Astrocyte (in vitro differentiated cells and primary cell): ENCODE results near the gene FPGS. TPM values are rescaled to one million over a fixed set of nuclear protein-coding genes. Genes with fewer than 3 reads are reported as not detected.
"Not testable (repeated sequence)": the region's sequence is repeated elsewhere in the genome, so short reads cannot be mapped to it uniquely, and the experiment has no call there.

Source experiments
- DNase-seq: peaks from one replicate; pipeline ENCODE4 v3.0.0-alpha.2; 2010; ENCODE audit warnings: low read depth
- FAIRE-seq: peaks from 2 replicates; lab custom pipeline; 2011; peaks lifted over from hg19 to GRCh38; lab: Jason Lieb, UNC
- H2AFZ ChIP-seq: 2 replicates; pipeline ENCODE4 v1.6.0; 2012; ENCODE audit warnings: low read depth, low read length, inconsistent platforms
- H3K27ac ChIP-seq: 2 replicates; pipeline ENCODE4 v1.5.1; 2011; ENCODE audit warnings: low read depth, low read length, inconsistent platforms
- H3K27me3 ChIP-seq: 2 replicates; pipeline ENCODE4 v1.6.0; 2011; ENCODE audit warnings: low read length, inconsistent platforms; ENCODE audit not compliant: insufficient read depth
- H3K36me3 ChIP-seq: 2 replicates; pipeline ENCODE4 v1.5.1; 2011; ENCODE audit warnings: low read length, inconsistent platforms; ENCODE audit not compliant: insufficient read depth
- H3K4me1 ChIP-seq: 2 replicates; pipeline ENCODE4 v1.5.1; 2011; ENCODE audit warnings: low read length, inconsistent platforms; ENCODE audit not compliant: insufficient read depth
- H3K4me2 ChIP-seq: 2 replicates; pipeline ENCODE4 v1.6.0; 2012; ENCODE audit warnings: low read length, inconsistent platforms
- H3K4me3 ChIP-seq: 2 replicates; pipeline ENCODE4 v1.5.1; 2011; ENCODE audit warnings: low read depth, mild to moderate bottlenecking, low read length, inconsistent platforms; ENCODE audit not compliant: insufficient read depth
- H3K79me2 ChIP-seq: 2 replicates; pipeline ENCODE4 v1.6.0; 2012; ENCODE audit warnings: mild to moderate bottlenecking, low read length, inconsistent platforms; ENCODE audit not compliant: insufficient read depth
- H3K9ac ChIP-seq: 2 replicates; pipeline ENCODE4 v1.6.0; 2012; ENCODE audit warnings: mild to moderate bottlenecking, low read length, inconsistent platforms
- H3K9me3 ChIP-seq: 2 replicates; pipeline ENCODE4 v1.5.1; 2012; ENCODE audit warnings: low read depth, mild to moderate bottlenecking, low read length, inconsistent platforms; ENCODE audit not compliant: insufficient read depth
- H4K20me1 ChIP-seq: 2 replicates; pipeline ENCODE4 v1.6.0; 2012; ENCODE audit warnings: low read length, inconsistent platforms; ENCODE audit not compliant: insufficient read depth
- H3K27ac Mint-ChIP-seq: one replicate; pipeline ENCODE4 v1.8.0; 2021; ENCODE audit warnings: mild to moderate bottlenecking, mixed read lengths; ENCODE audit not compliant: unreplicated experiment
- H3K27me3 Mint-ChIP-seq: one replicate; pipeline ENCODE4 v1.8.0; 2021; ENCODE audit warnings: low read depth, mixed read lengths; ENCODE audit not compliant: unreplicated experiment
- H3K36me3 Mint-ChIP-seq: one replicate; pipeline ENCODE4 v1.8.0; 2021; ENCODE audit warnings: low read depth, mixed read lengths; ENCODE audit not compliant: unreplicated experiment
- H3K4me1 Mint-ChIP-seq: one replicate; pipeline ENCODE4 v1.8.0; 2021; ENCODE audit warnings: low read depth, mixed read lengths; ENCODE audit not compliant: unreplicated experiment
- H3K4me3 Mint-ChIP-seq: one replicate; pipeline ENCODE4 v1.8.0; 2021; ENCODE audit warnings: mild to moderate bottlenecking, moderate library complexity, mixed read lengths; ENCODE audit not compliant: unreplicated experiment
- H3K9me3 Mint-ChIP-seq: one replicate; pipeline ENCODE4 v1.8.0; 2021; ENCODE audit warnings: mild to moderate bottlenecking, mixed read lengths; ENCODE audit not compliant: unreplicated experiment
- EZH2 ChIP-seq: IDR thresholded peaks from 2 replicates; pipeline ENCODE4 v1.6.1; 2012; ENCODE audit warnings: mild to moderate bottlenecking, low read length, inconsistent platforms; ENCODE audit not compliant: insufficient read depth
- total RNA-seq: library from RNA; stranded (reverse); gene quantifications from 2 replicates; pipeline ENCODE4 v1.2.1, GENCODE V29; 2021
- TF ChIP-seq, protein P1 (sequence below): IDR thresholded peaks from 2 replicates; pipeline ENCODE4 v1.5.1; 2011; ENCODE audit warnings: low read depth, mild to moderate bottlenecking, inconsistent platforms, low read length, moderate library complexity; ENCODE audit not compliant: insufficient read depth

Gene FPGS
- total RNA-seq, 1 donor from 2014 or later = 49.4 TPM

- no peak overlapping the region for H3K27ac ChIP-seq
- Mint-ChIP-seq H3K4me3 (no peak overlapping the region), H3K27me3 (peaks cover 4% of the 10 kb centered on the region), H3K4me1 (no peaks in the 10 kb centered on the region), H3K27ac (no peak overlapping the region), H3K9me3 (no peaks in the 10 kb centered on the region), H3K36me3 (no peaks in the 10 kb centered on the region)
- no peaks in the 10 kb centered on the region for H3K4me1 ChIP-seq
- no peaks in the 10 kb centered on the region for H3K36me3 ChIP-seq
- no peak overlapping the region for H2AFZ ChIP-seq
- no peak overlapping the region for H3K4me3 ChIP-seq
- TF ChIP-seq, protein P1, sequence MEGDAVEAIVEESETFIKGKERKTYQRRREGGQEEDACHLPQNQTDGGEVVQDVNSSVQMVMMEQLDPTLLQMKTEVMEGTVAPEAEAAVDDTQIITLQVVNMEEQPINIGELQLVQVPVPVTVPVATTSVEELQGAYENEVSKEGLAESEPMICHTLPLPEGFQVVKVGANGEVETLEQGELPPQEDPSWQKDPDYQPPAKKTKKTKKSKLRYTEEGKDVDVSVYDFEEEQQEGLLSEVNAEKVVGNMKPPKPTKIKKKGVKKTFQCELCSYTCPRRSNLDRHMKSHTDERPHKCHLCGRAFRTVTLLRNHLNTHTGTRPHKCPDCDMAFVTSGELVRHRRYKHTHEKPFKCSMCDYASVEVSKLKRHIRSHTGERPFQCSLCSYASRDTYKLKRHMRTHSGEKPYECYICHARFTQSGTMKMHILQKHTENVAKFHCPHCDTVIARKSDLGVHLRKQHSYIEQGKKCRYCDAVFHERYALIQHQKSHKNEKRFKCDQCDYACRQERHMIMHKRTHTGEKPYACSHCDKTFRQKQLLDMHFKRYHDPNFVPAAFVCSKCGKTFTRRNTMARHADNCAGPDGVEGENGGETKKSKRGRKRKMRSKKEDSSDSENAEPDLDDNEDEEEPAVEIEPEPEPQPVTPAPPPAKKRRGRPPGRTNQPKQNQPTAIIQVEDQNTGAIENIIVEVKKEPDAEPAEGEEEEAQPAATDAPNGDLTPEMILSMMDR = no peak
- no peak for TF ChIP-seq EZH2
- H3K9ac ChIP-seq = no peak overlapping the region
- DNase-seq (no peak), FAIRE-seq (no peak)
- no peaks in the 10 kb centered on the region for H3K79me2 ChIP-seq
- H3K9me3 ChIP-seq = no peaks in the 10 kb centered on the region
- no peaks in the 10 kb centered on the region for H4K20me1 ChIP-seq
- no peaks in the 10 kb centered on the region for H3K27me3 ChIP-seq
- H3K4me2 ChIP-seq = no peak overlapping the region
These were observed 23.3 kb upstream of the FPGS start for GRCh38 chr9:127779136-127779981.

GRCh38 chr9:127780126-127780885, 22.4 kb upstream of the FPGS start:
- no peaks in the 10 kb centered on the region for H3K9me3 ChIP-seq
- no peak overlapping the region for H3K4me2 ChIP-seq
- H3K27me3 Mint-ChIP-seq = peaks cover 3% of the 10 kb centered on the region
- no peak for DNase-seq
- H3K36me3 Mint-ChIP-seq = no peaks in the 10 kb centered on the region
- no peaks in the 10 kb centered on the region for H4K20me1 ChIP-seq
- H3K79me2 ChIP-seq = no peaks in the 10 kb centered on the region
- H3K27ac Mint-ChIP-seq = no peak overlapping the region
- no peaks in the 10 kb centered on the region for H3K27me3 ChIP-seq
- no peak overlapping the region for H3K4me3 Mint-ChIP-seq
- H3K27ac ChIP-seq = no peak overlapping the region
- no peaks in the 10 kb centered on the region for H3K9me3 Mint-ChIP-seq
- H3K36me3 ChIP-seq = no peaks in the 10 kb centered on the region
- no peak overlapping the region for H3K4me3 ChIP-seq
- H2AFZ ChIP-seq = no peak overlapping the region
- no peaks in the 10 kb centered on the region for H3K4me1 ChIP-seq
- H3K9ac ChIP-seq = no peak overlapping the region
- H3K4me1 Mint-ChIP-seq = no peaks in the 10 kb centered on the region
- FAIRE-seq = no peak
- no peak for TF ChIP-seq EZH2
- TF ChIP-seq, protein P1 = no peak

DNA sequence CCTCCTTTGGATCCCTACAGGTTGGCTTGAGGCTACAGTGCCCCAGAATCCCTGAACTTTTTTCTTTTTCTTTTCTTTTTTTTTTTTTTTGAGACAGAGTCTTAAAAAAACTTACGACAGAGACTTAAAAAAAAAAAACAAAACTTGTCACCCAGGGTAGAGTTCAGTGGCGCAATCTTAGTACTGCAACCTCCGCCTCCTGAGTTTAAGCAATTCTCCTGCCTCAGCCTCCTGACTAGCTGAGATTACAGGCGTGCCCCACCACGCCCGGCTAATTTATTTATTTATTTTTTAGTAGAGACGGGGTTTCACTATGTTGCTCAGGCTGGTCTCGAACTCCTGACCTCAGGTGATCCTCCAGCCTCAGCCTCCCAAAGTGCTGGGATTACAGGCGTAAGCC, 21.8 kb upstream of the FPGS start:
- not testable (repeated sequence) for H3K36me3 ChIP-seq, H4K20me1 ChIP-seq, H3K4me1 Mint-ChIP-seq, H3K4me3 ChIP-seq, H3K9me3 Mint-ChIP-seq, H3K4me1 ChIP-seq, H3K4me3 Mint-ChIP-seq, H3K79me2 ChIP-seq, H3K9me3 ChIP-seq, H3K27ac Mint-ChIP-seq, H3K27ac ChIP-seq, H3K36me3 Mint-ChIP-seq, H2AFZ ChIP-seq, FAIRE-seq, H3K4me2 ChIP-seq, H3K27me3 Mint-ChIP-seq, H3K27me3 ChIP-seq, H3K9ac ChIP-seq, DNase-seq
